ENCODE measurements around the gene CAMTA1.

The CAMTA1 gene

GRCh38 chr1:6999826-7000225, 214.6 kb downstream of the CAMTA1 start:
- no peak for DNase-seq (ENCODE audit: low read depth in 3 of 3, low spot score in 1 of 3)

GRCh38 chr1:7000720-7001119, 215.5 kb downstream of the CAMTA1 start:
- no peak for DNase-seq (ENCODE audit: low read depth in 3 of 3, low spot score in 1 of 3)

- no peak for DNase-seq (ENCODE audit: low read depth in 3 of 3, low spot score in 1 of 3)
Measured at GRCh38 chr1:7002728-7003127, 217.5 kb downstream of the CAMTA1 start.

- DNase-seq (ENCODE audit: low read depth in 3 of 3, low spot score in 1 of 3), result no peak
Measured at GRCh38 chr1:7003676-7004075, 218.4 kb downstream of the CAMTA1 start.

GRCh38 chr1:7004181-7004580, 218.9 kb downstream of the CAMTA1 start:
- DNase-seq (ENCODE audit: low read depth in 3 of 3, low spot score in 1 of 3), result no peak

GRCh38 chr1:7005762-7006161, 220.5 kb downstream of the CAMTA1 start:
- DNase-seq (ENCODE audit: low read depth in 3 of 3, low spot score in 1 of 3), result no peak

GRCh38 chr1:7006996-7007871, 222.0 kb downstream of the CAMTA1 start:
- DNase-seq (ENCODE audit: low read depth in 3 of 3, low spot score in 1 of 3), result no peak

GRCh38 chr1:7007902-7008301, 222.6 kb downstream of the CAMTA1 start:
- DNase-seq (ENCODE audit: low read depth in 3 of 3, low spot score in 1 of 3), result no peak

- DNase-seq (ENCODE audit: low read depth in 3 of 3, low spot score in 1 of 3), result no peak
Measured at GRCh38 chr1:7008331-7008730, 223.1 kb downstream of the CAMTA1 start.

- no peak for DNase-seq (ENCODE audit: low read depth in 3 of 3, low spot score in 1 of 3)
Measured at GRCh38 chr1:7008975-7009740, 223.9 kb downstream of the CAMTA1 start.

GRCh38 chr1:7009741-7010525, 224.7 kb downstream of the CAMTA1 start:
- DNase-seq (ENCODE audit: low read depth in 3 of 3, low spot score in 1 of 3), result no peak

GRCh38 chr1:7010534-7011200, 225.4 kb downstream of the CAMTA1 start:
- DNase-seq (ENCODE audit: low read depth in 3 of 3, low spot score in 1 of 3), result no peak

- no peak for DNase-seq (ENCODE audit: low read depth in 3 of 3, low spot score in 1 of 3)
Measured at GRCh38 chr1:7011826-7012225, 226.6 kb downstream of the CAMTA1 start.

- DNase-seq (ENCODE audit: low read depth in 3 of 3, low spot score in 1 of 3), result no peak
Measured at GRCh38 chr1:7012461-7012924, 227.2 kb downstream of the CAMTA1 start.

- no peak for DNase-seq (ENCODE audit: low read depth in 3 of 3, low spot score in 1 of 3)
Measured at GRCh38 chr1:7013833-7014639, 228.8 kb downstream of the CAMTA1 start.

- DNase-seq (ENCODE audit: low read depth in 3 of 3, low spot score in 1 of 3), result no peak
Measured at GRCh38 chr1:7014640-7014930, 229.3 kb downstream of the CAMTA1 start.

GRCh38 chr1:7015022-7015421, 229.8 kb downstream of the CAMTA1 start:
- DNase-seq (ENCODE audit: low read depth in 3 of 3, low spot score in 1 of 3), result no peak

GRCh38 chr1:7018351-7018750, 233.1 kb downstream of the CAMTA1 start:
- DNase-seq (ENCODE audit: low read depth in 3 of 3, low spot score in 1 of 3), result no peak

GRCh38 chr1:7018826-7019225, 233.6 kb downstream of the CAMTA1 start:
- DNase-seq (ENCODE audit: low read depth in 3 of 3, low spot score in 1 of 3), result no peak

GRCh38 chr1:7019510-7019909, 234.3 kb downstream of the CAMTA1 start:
- no peak for DNase-seq (ENCODE audit: low read depth in 3 of 3, low spot score in 1 of 3)

Measured in stimulated activated CD4-positive, alpha-beta T cell treated with anti-CD3 and anti-CD28 coated beads, TNF-alpha, amount 100 ng/mL, for 1 hour (primary cell).